Stimulated activated CD4-positive, alpha-beta T cell treated with anti-CD3 and anti-CD28 coated beads, TNF-alpha, amount 100 ng/mL, for 4 hours (primary cell): ENCODE measurements around the gene PDXDC1.
"Not testable (repeated sequence)": the region's sequence is repeated elsewhere in the genome, so short reads cannot be mapped to it uniquely, and the experiment has no call there.

Experiments
- DNase-seq, 3 experiments: peaks; one replicate each; pipeline ENCODE4 v3.0.0-alpha.2; 2020; ENCODE audit warnings: low read depth in 3 of 3

PDXDC1 gene

GRCh38 chr16:15154650-15155562 lies 180.1 kb downstream of the PDXDC1 start:
- peak; percentile 62 to 84 (median 81) for DNase-seq

DNA sequence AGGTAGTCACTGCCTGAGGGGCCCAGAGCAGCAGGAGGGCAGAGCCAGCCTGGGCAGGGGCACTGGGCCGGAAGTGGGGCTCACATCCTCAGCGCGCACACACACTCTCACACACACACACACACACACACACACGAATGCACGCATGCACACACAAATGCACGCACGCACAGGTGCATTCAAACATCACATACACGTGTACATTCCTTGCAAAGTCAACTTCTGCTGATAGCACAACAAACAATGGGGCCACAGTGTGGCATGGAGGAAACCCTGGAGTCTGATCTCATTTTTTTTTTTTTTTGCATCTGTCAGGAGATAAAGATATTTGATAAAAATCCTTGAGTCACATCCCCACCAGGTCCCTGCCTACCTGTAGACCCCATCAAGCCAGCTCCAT lies 182.8 kb downstream of the PDXDC1 start:
- DNase-seq = not testable (repeated sequence)

GRCh38 chr16:15159671-15160070 lies 184.8 kb downstream of the PDXDC1 start:
- DNase-seq = not testable (repeated sequence)

DNA sequence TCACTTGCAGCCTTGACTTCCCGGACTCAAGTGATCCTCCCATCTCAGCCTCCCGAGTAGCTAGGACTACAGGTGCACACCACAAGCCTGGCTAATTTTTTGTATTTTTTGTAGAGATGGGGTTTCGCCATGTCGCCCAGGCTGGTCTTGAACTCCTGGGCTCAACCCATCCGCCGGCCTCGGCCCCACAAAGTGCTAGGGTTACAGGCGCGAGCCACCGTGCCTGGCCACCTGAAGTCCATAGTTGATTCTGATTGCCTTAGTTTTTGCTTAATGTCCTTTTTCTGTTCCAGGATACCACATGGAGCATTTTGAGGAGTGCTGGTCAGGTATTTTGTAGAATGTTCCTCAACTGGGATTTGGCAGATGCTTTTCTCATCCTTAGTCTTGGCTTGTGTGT lies 185.7 kb downstream of the PDXDC1 start:
- DNase-seq = not testable (repeated sequence)

DNA sequence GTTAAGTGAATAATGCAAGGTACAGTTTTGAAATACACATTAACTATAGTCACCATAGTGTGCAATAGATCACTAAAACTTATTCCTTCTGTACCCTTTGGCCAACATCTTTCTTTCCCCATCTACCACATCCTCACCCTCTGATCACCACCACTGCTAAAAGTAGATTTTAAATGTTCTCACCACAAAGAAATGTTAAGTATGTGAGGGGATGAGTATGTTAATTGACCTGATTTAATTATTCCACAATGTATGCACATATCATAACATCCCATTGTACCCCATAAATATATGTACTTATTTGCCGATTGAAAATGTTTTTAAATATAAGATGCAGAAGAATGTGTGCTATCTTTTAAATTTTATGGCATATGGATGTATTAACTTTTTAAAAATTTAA lies 188.2 kb downstream of the PDXDC1 start:
- DNase-seq = not testable (repeated sequence)

GRCh38 chr16:15166177-15166576 lies 191.4 kb downstream of the PDXDC1 start:
- not testable (repeated sequence) for DNase-seq

DNA sequence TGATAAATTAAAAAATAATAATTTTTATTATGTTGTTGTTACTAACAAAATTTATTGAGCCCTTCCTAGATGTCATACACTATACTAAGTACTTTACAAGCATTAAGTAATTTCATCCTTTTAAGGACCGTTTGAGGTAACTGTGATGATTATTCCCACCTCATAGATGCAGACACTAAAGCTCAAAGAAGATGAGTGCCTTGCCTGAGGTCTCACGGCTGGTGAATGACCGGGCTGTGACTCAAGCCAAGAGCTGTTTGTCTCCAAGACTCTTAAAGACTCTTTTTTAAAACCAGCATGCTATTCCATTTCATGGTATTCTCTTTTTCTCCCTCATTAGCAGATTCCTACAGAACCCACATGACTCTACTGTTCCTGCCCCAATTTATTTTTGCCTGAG lies 193.5 kb downstream of the PDXDC1 start:
- DNase-seq = not testable (repeated sequence)

- not testable (repeated sequence) for DNase-seq
Measured at GRCh38 chr16:15168953-15169652, 194.3 kb downstream of the PDXDC1 start.

DNA sequence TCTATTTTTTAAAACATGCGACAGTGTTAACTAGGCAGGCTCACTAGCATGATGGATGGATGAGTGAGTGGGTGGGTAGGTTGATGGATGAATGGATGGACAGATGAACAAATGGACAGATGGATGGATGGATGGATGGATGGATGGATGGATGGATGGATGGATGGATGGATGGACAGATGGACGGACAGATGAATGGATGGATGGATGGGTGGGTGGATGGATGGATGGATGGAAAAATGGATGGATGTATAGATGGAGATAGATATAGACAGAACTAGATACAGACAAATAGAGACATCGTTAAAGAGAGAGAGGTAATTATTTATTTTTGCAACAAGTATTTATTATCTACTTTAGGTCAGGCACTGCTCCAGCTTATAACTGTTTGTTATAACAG lies 205.1 kb downstream of the PDXDC1 start:
- DNase-seq = not testable (repeated sequence)

GRCh38 chr16:15180946-15181345 lies 206.1 kb downstream of the PDXDC1 start:
- DNase-seq = not testable (repeated sequence)

- not testable (repeated sequence) for DNase-seq
Measured at GRCh38 chr16:15184000-15184399, 209.2 kb downstream of the PDXDC1 start.
